ENCODE data around the gene CEMP1.

- TF ChIP-seq, protein P1, sequence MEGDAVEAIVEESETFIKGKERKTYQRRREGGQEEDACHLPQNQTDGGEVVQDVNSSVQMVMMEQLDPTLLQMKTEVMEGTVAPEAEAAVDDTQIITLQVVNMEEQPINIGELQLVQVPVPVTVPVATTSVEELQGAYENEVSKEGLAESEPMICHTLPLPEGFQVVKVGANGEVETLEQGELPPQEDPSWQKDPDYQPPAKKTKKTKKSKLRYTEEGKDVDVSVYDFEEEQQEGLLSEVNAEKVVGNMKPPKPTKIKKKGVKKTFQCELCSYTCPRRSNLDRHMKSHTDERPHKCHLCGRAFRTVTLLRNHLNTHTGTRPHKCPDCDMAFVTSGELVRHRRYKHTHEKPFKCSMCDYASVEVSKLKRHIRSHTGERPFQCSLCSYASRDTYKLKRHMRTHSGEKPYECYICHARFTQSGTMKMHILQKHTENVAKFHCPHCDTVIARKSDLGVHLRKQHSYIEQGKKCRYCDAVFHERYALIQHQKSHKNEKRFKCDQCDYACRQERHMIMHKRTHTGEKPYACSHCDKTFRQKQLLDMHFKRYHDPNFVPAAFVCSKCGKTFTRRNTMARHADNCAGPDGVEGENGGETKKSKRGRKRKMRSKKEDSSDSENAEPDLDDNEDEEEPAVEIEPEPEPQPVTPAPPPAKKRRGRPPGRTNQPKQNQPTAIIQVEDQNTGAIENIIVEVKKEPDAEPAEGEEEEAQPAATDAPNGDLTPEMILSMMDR (IDR thresholded peaks at IDR 0.05) = no peak
- no peak for TF ChIP-seq POLR2A (IDR thresholded peaks at IDR 0.05)
Observed at GRCh38 chr16:2501946-2502895, 29.0 kb downstream of the CEMP1 start.
